Fibroblast of lung (primary cell): ENCODE results near the gene NTSR1. TPM values are rescaled to one million over a fixed set of nuclear protein-coding genes. Genes with fewer than 3 reads are reported as not detected.
A peak's percentile ranks its signal among the peaks of the same experiment; 100 is the strongest.

Experiments used
- DNase-seq, 2 donors: peaks; one replicate each; pipeline versions ENCODE4 v3.0.0 to v3.0.0-alpha.2; 2010; ENCODE audit warnings: low read depth in 2 of 2
- H2AFZ ChIP-seq: 2 replicates; pipeline ENCODE4 v1.5.1; 2012; ENCODE audit warnings: low read length, control low read depth, inconsistent platforms
- H3K27ac ChIP-seq: 2 replicates; pipeline ENCODE4 v1.5.1; 2011; ENCODE audit warnings: low read length, control low read depth; ENCODE audit not compliant: insufficient read depth
- H3K27me3 ChIP-seq: 2 replicates; pipeline ENCODE4 v1.5.1; 2011; ENCODE audit warnings: mild to moderate bottlenecking, low read length; ENCODE audit not compliant: control insufficient read depth, insufficient read depth
- H3K36me3 ChIP-seq: 2 replicates; pipeline ENCODE4 v1.5.1; 2011; ENCODE audit warnings: low read length; ENCODE audit not compliant: control insufficient read depth, insufficient read depth
- H3K4me1 ChIP-seq: 2 replicates; pipeline ENCODE4 v1.5.1; 2011; ENCODE audit warnings: low read length; ENCODE audit not compliant: control insufficient read depth, insufficient read depth; ENCODE audit errors: extremely low read depth
- H3K4me2 ChIP-seq: 2 replicates; pipeline ENCODE4 v1.5.1; 2011; ENCODE audit warnings: low read length, control low read depth; ENCODE audit not compliant: insufficient read depth; ENCODE audit errors: extremely low read depth
- H3K4me3 ChIP-seq, 4 experiments: fragments of 200-600 bp in 1 of 4; sonication (generic) in 1 of 4; replicated peaks in 1 of 4; 2 replicates each; pipeline ENCODE4 v1.5.1; 2011 to 2016; ENCODE audit warnings: low read length in 4 of 4, low read depth in 3 of 4, mild to moderate bottlenecking in 3 of 4, control low read depth in 2 of 4, inconsistent platforms in 1 of 4, mixed read lengths in 1 of 4; ENCODE audit not compliant: insufficient read depth in 1 of 4; ENCODE audit errors: control extremely low read depth in 1 of 4
- H3K79me2 ChIP-seq: 2 replicates; pipeline ENCODE4 v1.5.1; 2012; ENCODE audit warnings: mild to moderate bottlenecking, low read length, inconsistent platforms; ENCODE audit not compliant: control insufficient read depth, insufficient read depth
- H3K9ac ChIP-seq: 2 replicates; pipeline ENCODE4 v1.5.1; 2011; ENCODE audit warnings: mild to moderate bottlenecking, low read length, control low read depth; ENCODE audit not compliant: insufficient read depth
- H3K9me3 ChIP-seq: 2 replicates; pipeline ENCODE4 v1.5.1; 2012; ENCODE audit warnings: low read depth, low read length; ENCODE audit not compliant: control insufficient read depth, insufficient read depth
- H4K20me1 ChIP-seq: 2 replicates; pipeline ENCODE4 v1.5.1; 2011; ENCODE audit warnings: low read length; ENCODE audit not compliant: control insufficient read depth, insufficient read depth; ENCODE audit errors: extremely low read depth
- CTCF ChIP-seq, 2 donors: IDR thresholded peaks in 1 of 2; conservative IDR thresholded peaks in 1 of 2; 1 replicate in 1 of 2; 2 replicates in 1 of 2; pipeline ENCODE4 v1.5.1; 2011 to 2012; ENCODE audit warnings: low read length in 2 of 2, control low read depth in 1 of 2, inconsistent platforms in 1 of 2, low read depth in 1 of 2, mild to moderate bottlenecking in 1 of 2
- EZH2 ChIP-seq: IDR thresholded peaks from 2 replicates; pipeline ENCODE4 v1.5.1; 2012; ENCODE audit warnings: low read length, control low read depth, mild to moderate bottlenecking; ENCODE audit errors: missing control alignments
- polyA plus RNA-seq, 2 donors: library from polyadenylated mRNA; depleted of rRNA in 1 of 2; stranded (reverse) in 1 of 2; unstranded in 1 of 2; fragments of >200 nt; gene quantifications; 2 replicates each; pipeline ENCODE4 v1.2.1, GENCODE V29; 2011 to 2012; ENCODE audit warnings: missing spikeins in 1 of 2
- total RNA-seq: library from RNA; depleted of rRNA; stranded (reverse); fragments of >200 nt; gene quantifications from 2 replicates; pipeline ENCODE4 v1.2.1, GENCODE V29; 2014

Gene NTSR1
- total and polyA plus RNA-seq, 2 donors (not counting 1 experiment from before 2014, with no cell fraction given), result 0.05 to 0.33 TPM

- Histone ChIP-seq H3K79me2 (no peaks in the 10 kb centered on the region), H3K36me3 (no peaks in the 10 kb centered on the region), H3K27ac (no peak overlapping the region)
Measured at GRCh38 chr20:62684981-62685380, 23.7 kb upstream of the NTSR1 start.

GRCh38 chr20:62685781-62686555 is 22.7 kb upstream of the NTSR1 start:
- no peak overlapping the region for H3K9ac ChIP-seq
- H4K20me1 ChIP-seq, result no peaks in the 10 kb centered on the region
- no peaks in the 10 kb centered on the region for H3K79me2 ChIP-seq
- H3K27ac ChIP-seq, result no peak overlapping the region
- H3K9me3 ChIP-seq, result no peaks in the 10 kb centered on the region
- no peak overlapping the region for H3K4me2 ChIP-seq
- no peak overlapping the region for H2AFZ ChIP-seq
- no peaks in the 10 kb centered on the region for H3K36me3 ChIP-seq
- H3K4me3 ChIP-seq, result no peak overlapping the region
- DNase-seq, result no peak
- peaks cover 15% of the 10 kb centered on the region for H3K27me3 ChIP-seq
- peak; percentile 62 for TF ChIP-seq EZH2
- TF ChIP-seq CTCF (conservative IDR thresholded peaks at IDR 0.05 in 1 of 2, IDR thresholded peaks at IDR 0.05 in 1 of 2; ENCODE audit: low read depth in 1 of 2, low read length in 2 of 2), result no peak
- no peaks in the 10 kb centered on the region for H3K4me1 ChIP-seq

More at GRCh38 chr20:62684981-62685380, 23.7 kb upstream of the NTSR1 start:
- H3K4me1 ChIP-seq, result no peaks in the 10 kb centered on the region
- no peak overlapping the region for H3K4me2 ChIP-seq
- H3K4me3 ChIP-seq, result no peak overlapping the region
- TF ChIP-seq EZH2 (no peak), CTCF (conservative IDR thresholded peaks at IDR 0.05 in 1 of 2, IDR thresholded peaks at IDR 0.05 in 1 of 2; ENCODE audit: low read depth in 1 of 2, low read length in 2 of 2) (no peak)
- peaks cover 15% of the 10 kb centered on the region for H3K27me3 ChIP-seq
- no peaks in the 10 kb centered on the region for H4K20me1 ChIP-seq
- H3K9ac ChIP-seq, result no peak overlapping the region
- no peaks in the 10 kb centered on the region for H3K9me3 ChIP-seq
- no peak overlapping the region for H2AFZ ChIP-seq
- no peak for DNase-seq

GRCh38 chr20:62686869-62687830 is 21.5 kb upstream of the NTSR1 start:
- Histone ChIP-seq H3K27me3 (peaks cover 10% of the 10 kb centered on the region), H3K4me2 (no peak overlapping the region), H4K20me1 (no peaks in the 10 kb centered on the region), H3K27ac (no peak overlapping the region), H3K4me3 (no peak overlapping the region), H3K36me3 (no peaks in the 10 kb centered on the region), H2AFZ (no peak overlapping the region), H3K79me2 (no peaks in the 10 kb centered on the region), H3K9ac (no peak overlapping the region), H3K4me1 (no peaks in the 10 kb centered on the region), H3K9me3 (no peaks in the 10 kb centered on the region)
- TF ChIP-seq EZH2 (no peak), CTCF (conservative IDR thresholded peaks at IDR 0.05 in 1 of 2, IDR thresholded peaks at IDR 0.05 in 1 of 2; ENCODE audit: low read depth in 1 of 2, low read length in 2 of 2) (no peak)
- no peak for DNase-seq
